ENCODE data around the gene ATOH8. TPM values are rescaled to one million over a fixed set of nuclear protein-coding genes. Genes with fewer than 3 reads are reported as not detected.

The ATOH8 gene
- total RNA-seq, 1 donor from 2014 or later: 1.8 TPM

DNA sequence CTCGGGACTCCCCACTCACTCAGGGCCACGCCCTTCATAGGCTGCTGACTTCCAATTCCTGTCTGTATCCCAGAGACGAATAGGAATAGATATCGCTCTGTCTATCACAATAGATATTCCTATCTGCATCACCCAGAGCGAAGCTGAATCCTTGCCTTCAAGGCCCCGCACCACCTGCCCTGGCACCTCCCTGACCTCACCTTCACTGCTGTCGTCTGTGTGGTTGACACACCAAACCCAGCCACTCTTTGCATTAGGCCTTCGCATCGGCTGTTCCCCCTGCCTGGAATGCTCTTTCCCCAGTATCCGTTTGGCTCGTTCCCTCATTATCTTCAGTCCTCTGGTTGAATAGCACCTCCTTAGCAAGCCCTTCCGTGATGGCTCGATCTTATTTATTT, 43.5 kb downstream of the ATOH8 start:
- Mint-ChIP-seq H3K4me1 (ENCODE audit: unreplicated experiment) (no peaks in the 10 kb centered on the region), H3K4me3 (ENCODE audit: unreplicated experiment) (no peak overlapping the region)

GRCh38 chr2:85797921-85798320, 44.1 kb downstream of the ATOH8 start:
- TF ChIP-seq, protein P1, sequence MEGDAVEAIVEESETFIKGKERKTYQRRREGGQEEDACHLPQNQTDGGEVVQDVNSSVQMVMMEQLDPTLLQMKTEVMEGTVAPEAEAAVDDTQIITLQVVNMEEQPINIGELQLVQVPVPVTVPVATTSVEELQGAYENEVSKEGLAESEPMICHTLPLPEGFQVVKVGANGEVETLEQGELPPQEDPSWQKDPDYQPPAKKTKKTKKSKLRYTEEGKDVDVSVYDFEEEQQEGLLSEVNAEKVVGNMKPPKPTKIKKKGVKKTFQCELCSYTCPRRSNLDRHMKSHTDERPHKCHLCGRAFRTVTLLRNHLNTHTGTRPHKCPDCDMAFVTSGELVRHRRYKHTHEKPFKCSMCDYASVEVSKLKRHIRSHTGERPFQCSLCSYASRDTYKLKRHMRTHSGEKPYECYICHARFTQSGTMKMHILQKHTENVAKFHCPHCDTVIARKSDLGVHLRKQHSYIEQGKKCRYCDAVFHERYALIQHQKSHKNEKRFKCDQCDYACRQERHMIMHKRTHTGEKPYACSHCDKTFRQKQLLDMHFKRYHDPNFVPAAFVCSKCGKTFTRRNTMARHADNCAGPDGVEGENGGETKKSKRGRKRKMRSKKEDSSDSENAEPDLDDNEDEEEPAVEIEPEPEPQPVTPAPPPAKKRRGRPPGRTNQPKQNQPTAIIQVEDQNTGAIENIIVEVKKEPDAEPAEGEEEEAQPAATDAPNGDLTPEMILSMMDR (IDR thresholded peaks at IDR 0.05; ENCODE audit: unreplicated experiment): peak; percentile 24
- DNase-seq (ENCODE audit: low spot score): peak; percentile 44
- Mint-ChIP-seq H3K4me3 (ENCODE audit: unreplicated experiment) (no peak overlapping the region), H3K27ac (ENCODE audit: unreplicated experiment) (no peak overlapping the region), H3K27me3 (ENCODE audit: unreplicated experiment) (peaks cover 6% of the 10 kb centered on the region), H3K36me3 (ENCODE audit: low read depth, unreplicated experiment) (no peaks in the 10 kb centered on the region), H3K4me1 (ENCODE audit: unreplicated experiment) (no peaks in the 10 kb centered on the region), H3K9me3 (ENCODE audit: unreplicated experiment) (no peaks in the 10 kb centered on the region)

More for the DNA sequence above, 43.5 kb downstream of the ATOH8 start:
- Mint-ChIP-seq H3K27me3 (ENCODE audit: unreplicated experiment) (peaks cover 6% of the 10 kb centered on the region), H3K9me3 (ENCODE audit: unreplicated experiment) (no peaks in the 10 kb centered on the region), H3K27ac (ENCODE audit: unreplicated experiment) (no peak overlapping the region), H3K36me3 (ENCODE audit: low read depth, unreplicated experiment) (no peaks in the 10 kb centered on the region)
- no peak for DNase-seq (ENCODE audit: low spot score)
- TF ChIP-seq, protein P1 (IDR thresholded peaks at IDR 0.05; ENCODE audit: unreplicated experiment): no peak

GRCh38 chr2:85799215-85799956, 45.6 kb downstream of the ATOH8 start:
- Mint-ChIP-seq H3K4me3 (ENCODE audit: unreplicated experiment) (no peak overlapping the region), H3K27me3 (ENCODE audit: unreplicated experiment) (peaks cover 8% of the 10 kb centered on the region), H3K9me3 (ENCODE audit: unreplicated experiment) (no peaks in the 10 kb centered on the region), H3K36me3 (ENCODE audit: low read depth, unreplicated experiment) (no peaks in the 10 kb centered on the region), H3K4me1 (ENCODE audit: unreplicated experiment) (no peaks in the 10 kb centered on the region), H3K27ac (ENCODE audit: unreplicated experiment) (no peak overlapping the region)
- TF ChIP-seq, protein P1 (IDR thresholded peaks at IDR 0.05; ENCODE audit: unreplicated experiment): no peak
- DNase-seq (ENCODE audit: low spot score): no peak

GRCh38 chr2:85800586-85800985, 46.8 kb downstream of the ATOH8 start:
- H3K9me3 Mint-ChIP-seq (ENCODE audit: unreplicated experiment): no peaks in the 10 kb centered on the region

DNA sequence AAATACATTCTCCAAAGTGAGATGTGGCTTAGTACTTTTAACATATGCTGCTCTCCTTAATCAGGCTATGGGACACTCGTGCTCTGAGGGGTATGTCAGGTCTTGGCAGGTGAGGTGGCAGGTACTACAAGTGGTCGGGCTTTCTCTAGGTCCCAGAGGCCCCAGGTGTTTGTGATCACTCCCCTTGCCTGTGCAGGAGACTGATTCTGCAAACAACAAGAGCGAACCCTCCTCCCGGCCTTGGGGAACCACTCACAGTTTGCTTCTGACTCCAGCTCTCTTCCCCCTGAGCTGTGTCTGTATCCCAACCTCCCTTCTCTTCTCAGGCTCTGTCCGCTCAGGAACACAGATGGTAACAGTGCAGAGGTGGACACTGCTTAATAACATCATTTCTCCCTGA, 48.1 kb downstream of the ATOH8 start:
- Mint-ChIP-seq H3K27me3 (ENCODE audit: unreplicated experiment) (peaks cover 7% of the 10 kb centered on the region), H3K36me3 (ENCODE audit: low read depth, unreplicated experiment) (no peaks in the 10 kb centered on the region), H3K27ac (ENCODE audit: unreplicated experiment) (no peak overlapping the region), H3K4me3 (ENCODE audit: unreplicated experiment) (no peak overlapping the region), H3K4me1 (ENCODE audit: unreplicated experiment) (no peaks in the 10 kb centered on the region), H3K9me3 (ENCODE audit: unreplicated experiment) (no peaks in the 10 kb centered on the region)
- no peak for DNase-seq (ENCODE audit: low spot score)
- TF ChIP-seq, protein P1 (IDR thresholded peaks at IDR 0.05; ENCODE audit: unreplicated experiment): no peak

More at GRCh38 chr2:85800586-85800985, 46.8 kb downstream of the ATOH8 start:
- Mint-ChIP-seq H3K4me3 (ENCODE audit: unreplicated experiment) (no peak overlapping the region), H3K36me3 (ENCODE audit: low read depth, unreplicated experiment) (no peaks in the 10 kb centered on the region), H3K4me1 (ENCODE audit: unreplicated experiment) (no peaks in the 10 kb centered on the region), H3K27me3 (ENCODE audit: unreplicated experiment) (peaks cover 7% of the 10 kb centered on the region), H3K27ac (ENCODE audit: unreplicated experiment) (no peak overlapping the region)
- DNase-seq (ENCODE audit: low spot score): no peak
- TF ChIP-seq, protein P1 (IDR thresholded peaks at IDR 0.05; ENCODE audit: unreplicated experiment): no peak
